ENCODE results near the gene FAXDC2.

The FAXDC2 gene, protein sequence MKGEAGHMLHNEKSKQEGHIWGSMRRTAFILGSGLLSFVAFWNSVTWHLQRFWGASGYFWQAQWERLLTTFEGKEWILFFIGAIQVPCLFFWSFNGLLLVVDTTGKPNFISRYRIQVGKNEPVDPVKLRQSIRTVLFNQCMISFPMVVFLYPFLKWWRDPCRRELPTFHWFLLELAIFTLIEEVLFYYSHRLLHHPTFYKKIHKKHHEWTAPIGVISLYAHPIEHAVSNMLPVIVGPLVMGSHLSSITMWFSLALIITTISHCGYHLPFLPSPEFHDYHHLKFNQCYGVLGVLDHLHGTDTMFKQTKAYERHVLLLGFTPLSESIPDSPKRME
- 0 to 0.32 (median 0.06) reads per million in 9 experiments for total RNA-seq

- no peak within 1 kb of the TSS for H3K4me3 Mint-ChIP-seq
- no peaks in the 10 kb centered on the region for H3K27me3 Mint-ChIP-seq
- no peaks in the 10 kb centered on the region for H3K4me1 Mint-ChIP-seq (ENCODE audit: low read depth in 2 of 2)
Measured at GRCh38 chr5:154850255-154851062, at the start of gene FAXDC2. Gene FAXDC2 (minus strand): TSS chr5:154850603. CDS start chr5:154838178, 12,425 bp downstream.

GRCh38 chr5:154900066-154900465 is 49.7 kb upstream of the FAXDC2 start:
- H3K27me3 Mint-ChIP-seq, result no peaks in the 10 kb centered on the region

More at GRCh38 chr5:154850255-154851062, at the start of gene FAXDC2:
- peak within 1 kb of the TSS in 1 of 2 donors; percentile 38 for H3K27ac Mint-ChIP-seq
- peaks cover 5% of the 10 kb centered on the region for H3K36me3 Mint-ChIP-seq (ENCODE audit: insufficient read depth)
- no peaks in the 10 kb centered on the region for H3K9me3 Mint-ChIP-seq
- DNase-seq, result no peak
- ATAC-seq (replicated peaks), result no peak

GRCh38 chr5:154899151-154899816 is 48.9 kb upstream of the FAXDC2 start:
- H3K4me3 Mint-ChIP-seq, result no peak overlapping the region

More at GRCh38 chr5:154900066-154900465, 49.7 kb upstream of the FAXDC2 start:
- no peaks in the 10 kb centered on the region for H3K4me1 Mint-ChIP-seq (ENCODE audit: low read depth in 2 of 2)
- H3K9me3 Mint-ChIP-seq, result no peaks in the 10 kb centered on the region
- ATAC-seq (replicated peaks), result no peak
- no peak overlapping the region for H3K27ac Mint-ChIP-seq
- DNase-seq, result no peak
- peaks cover 65% of the 10 kb centered on the region for H3K36me3 Mint-ChIP-seq (ENCODE audit: insufficient read depth)
- H3K4me3 Mint-ChIP-seq, result no peak overlapping the region

DNA sequence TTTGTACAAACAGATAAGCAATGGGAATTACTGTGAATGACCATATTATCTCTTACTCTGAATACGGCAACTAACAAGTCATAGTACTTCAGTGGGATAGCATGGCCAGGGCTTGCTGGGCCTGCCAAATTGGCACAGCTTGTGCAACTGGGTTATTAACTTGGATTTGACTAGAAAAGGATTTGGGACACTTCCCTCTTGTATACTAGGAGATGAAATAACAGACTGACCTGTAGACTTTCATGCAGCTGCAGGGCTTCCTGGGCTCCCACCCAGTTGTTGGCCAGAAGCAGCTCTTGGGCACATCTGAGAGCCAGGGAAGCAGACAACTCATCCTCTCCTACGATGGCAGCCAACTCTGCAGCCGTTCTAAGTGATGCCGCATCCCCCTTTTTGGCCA is 47.8 kb upstream of the FAXDC2 start:
- no peaks in the 10 kb centered on the region for H3K27me3 Mint-ChIP-seq
- ATAC-seq (replicated peaks) (no peak), DNase-seq (no peak)
- H3K9me3 Mint-ChIP-seq, result no peaks in the 10 kb centered on the region
- no peaks in the 10 kb centered on the region for H3K4me1 Mint-ChIP-seq (ENCODE audit: low read depth in 2 of 2)
- peaks cover 67% of the 10 kb centered on the region for H3K36me3 Mint-ChIP-seq (ENCODE audit: insufficient read depth)
- no peak overlapping the region for H3K27ac Mint-ChIP-seq
- no peak overlapping the region for H3K4me3 Mint-ChIP-seq

More at GRCh38 chr5:154899151-154899816, 48.9 kb upstream of the FAXDC2 start:
- Mint-ChIP-seq H3K4me1 (ENCODE audit: low read depth in 2 of 2) (no peaks in the 10 kb centered on the region), H3K36me3 (ENCODE audit: insufficient read depth) (peaks cover 65% of the 10 kb centered on the region), H3K27me3 (no peaks in the 10 kb centered on the region), H3K9me3 (no peaks in the 10 kb centered on the region), H3K27ac (no peak overlapping the region)
- DNase-seq (no peak), ATAC-seq (replicated peaks) (no peak)

DNA sequence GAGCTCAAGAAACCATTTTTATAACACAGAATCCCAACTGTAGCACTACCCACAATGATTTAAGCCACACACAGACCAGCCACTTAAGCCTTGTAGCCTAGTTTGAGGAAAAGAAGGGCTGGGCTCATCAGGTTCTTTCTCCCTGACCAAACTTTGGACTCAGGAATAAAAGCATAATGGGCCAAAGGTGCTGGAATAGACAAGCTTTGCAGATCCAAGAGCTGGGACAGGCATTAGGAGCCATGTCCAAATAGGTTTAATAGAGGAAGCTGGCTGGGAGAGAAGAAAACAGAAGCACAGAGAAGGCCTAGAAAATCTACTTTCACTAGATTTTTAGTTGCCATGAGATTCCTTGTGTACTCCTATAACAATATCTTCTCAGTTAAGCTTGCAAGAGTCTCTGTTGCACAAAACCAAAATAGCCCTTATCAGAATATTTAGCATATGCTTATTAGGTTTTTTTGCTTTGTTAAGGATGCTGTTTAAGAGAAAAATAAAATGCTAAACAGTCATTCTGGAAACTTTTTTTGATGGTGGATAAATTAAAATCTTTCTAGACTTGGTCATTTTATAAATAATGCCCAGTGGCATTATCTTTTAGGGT is 46.3 kb upstream of the FAXDC2 start:
- Mint-ChIP-seq H3K27me3 (no peaks in the 10 kb centered on the region), H3K4me1 (ENCODE audit: low read depth in 2 of 2) (no peaks in the 10 kb centered on the region), H3K36me3 (ENCODE audit: insufficient read depth) (peaks cover 65% of the 10 kb centered on the region), H3K4me3 (no peak overlapping the region), H3K9me3 (no peaks in the 10 kb centered on the region), H3K27ac (peak overlapping the region in 1 of 2 donors; percentile 17)
- ATAC-seq (replicated peaks) (no peak), DNase-seq (no peak)

- Mint-ChIP-seq H3K36me3 (ENCODE audit: insufficient read depth) (peaks cover 72% of the 10 kb centered on the region), H3K4me3 (no peak overlapping the region), H3K9me3 (no peaks in the 10 kb centered on the region), H3K27me3 (no peaks in the 10 kb centered on the region), H3K27ac (peak overlapping the region in 1 of 2 donors; percentile 17), H3K4me1 (ENCODE audit: low read depth in 2 of 2) (no peaks in the 10 kb centered on the region)
- DNase-seq (no peak), ATAC-seq (replicated peaks) (no peak)
Measured at GRCh38 chr5:154895606-154896561, 45.5 kb upstream of the FAXDC2 start.

GRCh38 chr5:154893381-154893780 is 43.0 kb upstream of the FAXDC2 start:
- Mint-ChIP-seq H3K4me1 (ENCODE audit: low read depth in 2 of 2) (no peaks in the 10 kb centered on the region), H3K9me3 (no peaks in the 10 kb centered on the region), H3K27me3 (no peaks in the 10 kb centered on the region), H3K4me3 (no peak overlapping the region), H3K27ac (no peak overlapping the region), H3K36me3 (ENCODE audit: insufficient read depth) (peaks cover 82% of the 10 kb centered on the region)
- ATAC-seq (replicated peaks) (no peak), DNase-seq (no peak)

- Mint-ChIP-seq H3K36me3 (ENCODE audit: insufficient read depth) (peaks cover 72% of the 10 kb centered on the region), H3K27ac (no peak overlapping the region), H3K27me3 (no peaks in the 10 kb centered on the region), H3K9me3 (no peaks in the 10 kb centered on the region), H3K4me1 (ENCODE audit: low read depth in 2 of 2) (no peaks in the 10 kb centered on the region), H3K4me3 (no peak overlapping the region)
- DNase-seq, result no peak
- ATAC-seq (replicated peaks), result no peak
Measured at GRCh38 chr5:154892369-154892771, 42.0 kb upstream of the FAXDC2 start.

DNA sequence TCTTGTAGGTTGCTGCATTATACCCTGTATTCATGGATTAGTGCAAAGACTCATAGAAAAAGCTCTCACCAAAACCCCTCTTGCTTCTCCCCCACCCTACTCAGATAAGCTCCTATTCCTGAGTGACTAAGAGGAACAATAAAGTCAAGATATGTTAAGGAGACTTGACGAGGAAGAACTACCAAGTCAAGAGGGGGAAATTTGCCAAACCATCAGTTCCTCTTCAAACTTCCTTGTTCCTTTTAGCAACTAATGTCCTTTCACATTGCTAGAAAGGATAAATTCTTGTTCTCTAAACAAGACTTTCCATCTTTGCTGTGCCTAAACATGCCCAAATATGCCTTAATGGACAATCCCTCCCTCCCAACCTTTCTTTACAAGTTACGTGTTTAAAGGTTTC is 35.0 kb upstream of the FAXDC2 start:
- DNase-seq (no peak), ATAC-seq (replicated peaks) (no peak)
- no peaks in the 10 kb centered on the region for H3K4me1 Mint-ChIP-seq (ENCODE audit: low read depth in 2 of 2)
- no peaks in the 10 kb centered on the region for H3K27me3 Mint-ChIP-seq
- peaks cover 21% of the 10 kb centered on the region for H3K36me3 Mint-ChIP-seq (ENCODE audit: insufficient read depth)
- no peak overlapping the region for H3K4me3 Mint-ChIP-seq
- H3K9me3 Mint-ChIP-seq, result peaks cover 7 to 8% of the 10 kb centered on the region in 2 donors
- no peak overlapping the region for H3K27ac Mint-ChIP-seq

- H3K4me1 Mint-ChIP-seq (ENCODE audit: low read depth in 2 of 2), result no peaks in the 10 kb centered on the region
- H3K27ac Mint-ChIP-seq, result no peak overlapping the region
- H3K27me3 Mint-ChIP-seq, result no peaks in the 10 kb centered on the region
- no peak for ATAC-seq (replicated peaks)
- H3K36me3 Mint-ChIP-seq (ENCODE audit: insufficient read depth), result peaks cover 14% of the 10 kb centered on the region
- no peak for DNase-seq
- peaks cover 7 to 8% of the 10 kb centered on the region in 2 donors for H3K9me3 Mint-ChIP-seq
- H3K4me3 Mint-ChIP-seq, result no peak overlapping the region
Measured at GRCh38 chr5:154884424-154884823, 34.0 kb upstream of the FAXDC2 start.

DNA sequence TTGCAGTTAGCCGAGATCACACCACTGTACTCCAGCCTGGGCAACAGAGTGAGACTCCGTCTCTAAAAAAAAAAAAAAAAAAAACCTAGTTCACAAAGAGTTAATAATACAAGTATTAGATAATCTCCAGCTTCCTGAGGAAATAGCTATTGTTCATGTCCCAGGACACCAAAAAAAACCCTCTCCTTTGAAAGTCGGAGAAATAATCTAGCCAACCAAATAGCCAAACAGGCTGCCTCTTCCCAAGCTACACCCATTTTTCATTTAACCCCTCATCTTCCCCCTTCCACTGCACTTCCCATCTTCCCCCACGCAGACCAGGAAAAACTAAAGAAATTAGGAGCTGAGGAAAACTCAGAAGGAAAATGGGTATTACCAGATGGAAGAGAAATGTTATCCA is 31.6 kb upstream of the FAXDC2 start:
- H3K4me1 Mint-ChIP-seq (ENCODE audit: low read depth in 2 of 2), result no peaks in the 10 kb centered on the region
- H3K27me3 Mint-ChIP-seq, result no peaks in the 10 kb centered on the region
- no peak overlapping the region for H3K27ac Mint-ChIP-seq
- peaks cover 7 to 8% of the 10 kb centered on the region in 2 donors for H3K9me3 Mint-ChIP-seq
- ATAC-seq (replicated peaks) (no peak), DNase-seq (no peak)
- no peak overlapping the region for H3K4me3 Mint-ChIP-seq
- H3K36me3 Mint-ChIP-seq (ENCODE audit: insufficient read depth), result peaks cover 10% of the 10 kb centered on the region

DNA sequence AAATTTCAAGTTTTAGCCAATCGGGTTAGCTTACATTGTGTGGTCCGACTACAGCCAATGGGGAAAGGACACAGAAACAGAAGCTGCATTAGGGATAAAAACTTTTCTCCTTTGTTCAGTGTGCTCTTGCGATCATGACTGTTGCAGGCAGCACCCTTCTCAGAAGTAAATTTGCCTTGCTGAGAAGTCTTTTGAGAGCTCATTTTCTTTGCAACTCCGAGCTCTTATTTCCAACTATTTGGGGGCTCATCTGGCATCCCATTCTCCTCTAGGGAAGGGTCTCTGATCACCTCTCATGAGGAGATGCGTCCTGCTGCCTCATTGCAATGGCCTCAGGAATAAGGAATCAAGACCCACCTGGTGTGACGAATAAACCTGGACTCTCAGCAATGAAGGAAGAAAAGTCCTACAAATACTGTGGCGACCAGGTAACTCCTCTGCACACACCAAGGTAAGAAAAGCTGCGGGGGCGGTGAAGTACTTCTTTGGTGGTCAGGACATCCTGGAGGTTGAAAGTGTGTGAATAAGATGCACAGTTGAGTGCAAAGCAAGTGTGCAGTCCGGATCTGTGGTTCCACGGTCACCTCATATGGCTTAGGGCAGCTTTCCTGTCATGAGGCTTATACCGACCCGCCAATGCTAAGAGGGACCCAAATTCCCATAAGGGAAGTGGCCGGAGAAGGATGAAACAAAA is 28.4 kb upstream of the FAXDC2 start:
- Mint-ChIP-seq H3K36me3 (ENCODE audit: insufficient read depth) (peaks cover 39% of the 10 kb centered on the region), H3K4me1 (ENCODE audit: low read depth in 2 of 2) (peaks cover 0 to 2% of the 10 kb centered on the region in 2 donors)
- DNase-seq, result no peak

More for the DNA sequence above, 28.4 kb upstream of the FAXDC2 start:
- no peaks in the 10 kb centered on the region for H3K27me3 Mint-ChIP-seq
- no peak overlapping the region for H3K4me3 Mint-ChIP-seq
- no peak for ATAC-seq (replicated peaks)
- no peak overlapping the region for H3K27ac Mint-ChIP-seq
- no peaks in the 10 kb centered on the region for H3K9me3 Mint-ChIP-seq

All from effector memory CD8-positive, alpha-beta T cell (primary cell).